Mesenchymal stem cell (in vitro differentiated cells and primary cell): ENCODE data around the gene BIRC7.

Experiments used
- DNase-seq: peaks from one replicate; pipeline ENCODE4 v3.0.0-alpha.2; 2013
- H2AFZ ChIP-seq: one replicate; pipeline ENCODE4 v1.6.1; 2013; ENCODE audit warnings: low read depth, mild to moderate bottlenecking, control low read depth, inconsistent platforms, low read length, moderate library complexity
- H2AK5ac ChIP-seq: 2 replicates; pipeline ENCODE4 v1.6.1; 2013; ENCODE audit warnings: low read length, moderate library complexity, mild to moderate bottlenecking, inconsistent platforms; ENCODE audit not compliant: severe bottlenecking
- H2BK120ac ChIP-seq: one replicate; pipeline ENCODE4 v1.6.1; 2013; ENCODE audit warnings: low read depth, mild to moderate bottlenecking, inconsistent platforms, low read length, moderate library complexity
- H2BK12ac ChIP-seq, 2 experiments: one replicate each; pipeline ENCODE4 v1.6.1; 2013; ENCODE audit warnings: inconsistent platforms in 2 of 2, low read length in 2 of 2, mild to moderate bottlenecking in 2 of 2, moderate library complexity in 2 of 2, control low read depth in 1 of 2
- H2BK15ac ChIP-seq: one replicate; pipeline ENCODE4 v1.6.1; 2013; ENCODE audit warnings: mild to moderate bottlenecking, low read depth, inconsistent platforms; ENCODE audit not compliant: poor library complexity, severe bottlenecking
- H2BK5ac ChIP-seq: 2 replicates; pipeline ENCODE4 v1.6.1; 2013; ENCODE audit warnings: low read depth, mild to moderate bottlenecking, low read length, control low read depth, inconsistent platforms; ENCODE audit not compliant: poor library complexity, severe bottlenecking
- H3K14ac ChIP-seq, 2 experiments: one replicate each; pipeline ENCODE4 v1.6.1; 2013; ENCODE audit warnings: inconsistent platforms in 2 of 2, low read length in 2 of 2, control low read depth in 1 of 2, mild to moderate bottlenecking in 1 of 2, moderate library complexity in 1 of 2
- H3K18ac ChIP-seq, 2 experiments: one replicate each; pipeline ENCODE4 v1.6.1; 2013; ENCODE audit warnings: inconsistent platforms in 2 of 2, low read length in 2 of 2, control low read depth in 1 of 2, low read depth in 1 of 2, mild to moderate bottlenecking in 1 of 2
- H3K23ac ChIP-seq, 2 experiments: one replicate each; pipeline ENCODE4 v1.6.1; 2013; ENCODE audit warnings: inconsistent platforms in 2 of 2, low read length in 2 of 2, mild to moderate bottlenecking in 2 of 2, moderate library complexity in 2 of 2, control low read depth in 1 of 2
- H3K27ac ChIP-seq: 2 replicates; pipeline ENCODE4 v1.5.1; 2013; ENCODE audit warnings: mild to moderate bottlenecking, moderate library complexity, low read length, control low read depth, inconsistent platforms; ENCODE audit not compliant: poor library complexity, severe bottlenecking
- H3K27me3 ChIP-seq, 2 experiments: 2 replicates each; pipeline versions ENCODE4 v1.6.1 to v1.7.0; 2013; ENCODE audit warnings: low read length in 2 of 2, mild to moderate bottlenecking in 2 of 2, moderate library complexity in 2 of 2, control low read depth in 1 of 2, inconsistent platforms in 1 of 2; ENCODE audit not compliant: control insufficient read depth in 1 of 2, insufficient read depth in 1 of 2
- H3K36me3 ChIP-seq, 2 experiments: 2 replicates each; pipeline versions ENCODE4 v1.6.1 to v1.7.0; 2013; ENCODE audit warnings: low read length in 2 of 2, control low read depth in 1 of 2, inconsistent platforms in 1 of 2, low read depth in 1 of 2, mild to moderate bottlenecking in 1 of 2; ENCODE audit not compliant: insufficient read depth in 2 of 2, control insufficient read depth in 1 of 2
- H3K4ac ChIP-seq, 2 experiments: one replicate each; pipeline ENCODE4 v1.6.1; 2013; ENCODE audit warnings: inconsistent platforms in 2 of 2, low read length in 2 of 2, mild to moderate bottlenecking in 2 of 2, moderate library complexity in 2 of 2, control low read depth in 1 of 2, low read depth in 1 of 2
- H3K4me1 ChIP-seq: 2 replicates; pipeline ENCODE4 v1.6.1; 2013; ENCODE audit warnings: low read depth, low read length, control low read depth; ENCODE audit not compliant: control insufficient read depth, insufficient read depth
- H3K4me2 ChIP-seq: 2 replicates; pipeline ENCODE4 v1.6.1; 2013; ENCODE audit warnings: low read length, mild to moderate bottlenecking, inconsistent platforms; ENCODE audit not compliant: poor library complexity, severe bottlenecking
- H3K4me3 ChIP-seq, 2 experiments: 2 replicates each; pipeline versions ENCODE4 v1.5.1 to v1.7.0; 2013; ENCODE audit warnings: low read length in 2 of 2, mild to moderate bottlenecking in 2 of 2, control low read depth in 1 of 2, low read depth in 1 of 2; ENCODE audit not compliant: insufficient read depth in 1 of 2
- H3K79me1 ChIP-seq: replicated peaks from 2 replicates; pipeline ENCODE4 v1.6.1; 2013; ENCODE audit warnings: mild to moderate bottlenecking, control low read depth, low read length, inconsistent platforms; ENCODE audit not compliant: poor library complexity, severe bottlenecking
- H3K9ac ChIP-seq: 2 replicates; pipeline ENCODE4 v1.7.0; 2013; ENCODE audit warnings: mild to moderate bottlenecking, low read length, moderate library complexity
- H3K9me3 ChIP-seq: 2 replicates; pipeline ENCODE4 v1.7.0; 2013; ENCODE audit warnings: mild to moderate bottlenecking, low read length; ENCODE audit not compliant: control insufficient read depth
- H4K8ac ChIP-seq: one replicate; pipeline ENCODE4 v1.6.1; 2013; ENCODE audit warnings: inconsistent platforms, mild to moderate bottlenecking, low read length, moderate library complexity
- H4K91ac ChIP-seq: one replicate; pipeline ENCODE4 v1.6.1; 2013; ENCODE audit warnings: mild to moderate bottlenecking, low read length, inconsistent platforms
- WGBS: methylation state at CpG from one replicate; pipeline ENCODE4 v1.1.7; 2013; ENCODE audit warnings: mixed read lengths; 5-methylcytosine and 5-hydroxymethylcytosine counted together

Gene BIRC7

GRCh38 chr20:63287697-63288580, 52.2 kb downstream of the BIRC7 start:
- no peak overlapping the region for H2BK12ac ChIP-seq
- H3K36me3 ChIP-seq, result peaks cover 55 to 89% of the 10 kb centered on the region in 2 experiments
- no peak overlapping the region for H3K9ac ChIP-seq
- no peak overlapping the region for H3K4me3 ChIP-seq
- H2BK5ac ChIP-seq, result no peak overlapping the region
- no peak overlapping the region for H3K4me2 ChIP-seq
- H3K27ac ChIP-seq, result no peak overlapping the region
- 95% methylated on average over 55 of the region's 55 CpGs for WGBS
- no peak overlapping the region for H3K14ac ChIP-seq
- H4K91ac ChIP-seq, result no peak overlapping the region
- H3K4me1 ChIP-seq, result peaks cover 38% of the 10 kb centered on the region
- no peak overlapping the region for H4K8ac ChIP-seq
- DNase-seq, result no peak
- no peak overlapping the region for H3K18ac ChIP-seq
- no peak overlapping the region for H2AK5ac ChIP-seq
- no peak overlapping the region for H2BK15ac ChIP-seq
- no peak overlapping the region for H3K4ac ChIP-seq
- peaks cover 0 to 13% of the 10 kb centered on the region in 2 experiments for H3K27me3 ChIP-seq
- no peaks in the 10 kb centered on the region for H3K9me3 ChIP-seq
- no peak overlapping the region for H3K23ac ChIP-seq
- H2BK120ac ChIP-seq, result no peak overlapping the region
- no peak overlapping the region for H2AFZ ChIP-seq
- H3K79me1 ChIP-seq, result peaks cover 30% of the 10 kb centered on the region

DNA sequence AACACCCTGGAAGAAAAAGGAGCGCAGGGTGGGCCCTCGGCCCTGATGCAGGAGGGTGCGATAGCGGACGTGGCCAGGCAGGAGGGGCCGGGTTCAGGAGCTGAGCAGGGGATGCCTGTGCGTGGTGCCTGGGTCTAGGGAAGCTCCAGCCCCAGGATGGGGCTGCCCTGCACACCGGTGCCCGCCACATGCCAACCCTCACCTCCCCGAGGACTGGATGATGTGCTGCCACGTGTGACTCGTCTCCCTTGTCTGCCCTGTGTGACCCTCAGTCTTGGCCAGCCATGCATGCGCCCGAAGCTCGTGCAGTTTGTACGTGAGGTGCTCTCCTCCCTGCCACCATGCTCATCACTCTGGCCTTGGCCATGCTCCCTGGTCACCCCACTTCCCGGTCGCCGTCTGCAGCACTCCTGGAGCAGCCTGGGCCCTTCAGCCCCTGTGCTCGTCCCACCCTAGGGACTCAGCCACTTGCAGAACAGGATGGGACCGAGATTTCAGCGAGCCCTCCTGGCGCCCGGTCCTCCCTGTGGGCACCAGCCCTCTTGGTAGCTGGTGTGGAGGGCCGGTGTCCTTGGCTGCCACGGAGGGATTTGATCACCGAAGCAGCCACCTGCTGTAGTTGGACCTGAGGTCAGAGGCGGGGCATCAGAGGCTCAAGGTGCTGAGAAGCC, 53.0 kb downstream of the BIRC7 start:
- Histone ChIP-seq H3K18ac (no peak overlapping the region), H2BK15ac (no peak overlapping the region), H2BK120ac (no peak overlapping the region), H4K8ac (no peak overlapping the region), H3K79me1 (peaks cover 22% of the 10 kb centered on the region), H3K4me3 (no peak overlapping the region), H3K27ac (no peak overlapping the region), H2BK12ac (no peak overlapping the region), H3K36me3 (peaks cover 48 to 82% of the 10 kb centered on the region in 2 experiments), H4K91ac (no peak overlapping the region), H3K14ac (no peak overlapping the region), H2AFZ (no peak overlapping the region), H3K4ac (no peak overlapping the region), H2AK5ac (no peak overlapping the region), H3K4me1 (peaks cover 37% of the 10 kb centered on the region), H2BK5ac (no peak overlapping the region), H3K9me3 (no peaks in the 10 kb centered on the region), H3K9ac (no peak overlapping the region), H3K23ac (no peak overlapping the region), H3K27me3 (peaks cover 0 to 21% of the 10 kb centered on the region in 2 experiments), H3K4me2 (no peak overlapping the region)
- no peak for DNase-seq
- WGBS, result 94% methylated on average over 28 of the region's 28 CpGs

DNA sequence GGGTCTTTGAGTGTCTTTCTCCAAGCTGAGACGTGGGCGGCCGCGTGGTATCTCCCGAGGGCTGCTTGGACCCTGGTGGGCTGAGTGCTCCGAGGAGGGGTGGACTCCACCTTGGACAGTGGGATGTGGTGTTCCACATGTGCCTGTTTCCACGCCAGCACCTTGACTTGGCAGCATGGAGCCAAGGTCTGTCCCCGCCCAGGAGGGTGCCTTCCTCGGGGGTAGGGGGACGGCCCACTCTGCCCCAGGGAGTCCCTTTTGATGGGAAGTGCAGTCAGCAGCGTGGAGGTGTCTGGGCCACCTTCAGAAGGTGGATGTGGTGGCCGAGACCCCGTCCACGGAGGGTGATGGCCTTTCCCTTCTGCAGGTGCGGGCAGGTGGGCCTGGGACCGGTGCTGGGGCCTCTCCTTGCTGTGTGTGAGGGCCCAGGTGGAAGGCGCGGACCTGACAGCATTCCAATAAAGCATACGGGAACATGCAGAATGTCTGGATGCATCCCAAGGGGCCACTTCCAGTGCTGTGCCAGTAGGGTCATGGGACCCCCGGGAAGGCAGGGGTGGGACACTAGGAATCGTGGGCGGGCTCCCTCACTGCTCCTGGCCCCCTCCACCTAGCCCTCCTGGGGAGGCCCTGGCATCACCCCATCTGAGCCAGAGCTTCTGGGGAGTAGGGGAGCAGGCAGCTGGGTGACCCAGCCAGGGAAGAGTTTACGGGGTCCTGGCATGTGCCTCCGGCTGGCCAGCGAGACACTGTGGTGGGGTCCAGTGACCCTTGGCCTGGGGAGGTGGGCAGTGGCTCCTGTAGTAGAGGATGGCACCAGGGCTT, 53.8 kb downstream of the BIRC7 start:
- no peak for DNase-seq
- Histone ChIP-seq H3K4me1 (peaks cover 29% of the 10 kb centered on the region), H4K8ac (no peak overlapping the region), H3K36me3 (peaks cover 45 to 74% of the 10 kb centered on the region in 2 experiments), H3K27me3 (peaks cover 0 to 25% of the 10 kb centered on the region in 2 experiments), H3K79me1 (peaks cover 21% of the 10 kb centered on the region), H4K91ac (no peak overlapping the region), H2BK15ac (no peak overlapping the region), H3K4me3 (no peak overlapping the region), H2AFZ (no peak overlapping the region), H2BK5ac (no peak overlapping the region), H3K18ac (no peak overlapping the region), H2AK5ac (no peak overlapping the region), H2BK12ac (no peak overlapping the region), H3K27ac (no peak overlapping the region), H3K9me3 (no peaks in the 10 kb centered on the region), H3K9ac (no peak overlapping the region), H2BK120ac (no peak overlapping the region), H3K4ac (no peak overlapping the region), H3K4me2 (no peak overlapping the region), H3K14ac (no peak overlapping the region), H3K23ac (no peak overlapping the region)
- 92% methylated on average over 23 of the region's 25 CpGs for WGBS
